ENCODE data around the gene PPY.
"Not testable (repeated sequence)": the region's sequence is repeated elsewhere in the genome, so short reads cannot be mapped to it uniquely, and the experiment has no call there.

Gene PPY

DNA sequence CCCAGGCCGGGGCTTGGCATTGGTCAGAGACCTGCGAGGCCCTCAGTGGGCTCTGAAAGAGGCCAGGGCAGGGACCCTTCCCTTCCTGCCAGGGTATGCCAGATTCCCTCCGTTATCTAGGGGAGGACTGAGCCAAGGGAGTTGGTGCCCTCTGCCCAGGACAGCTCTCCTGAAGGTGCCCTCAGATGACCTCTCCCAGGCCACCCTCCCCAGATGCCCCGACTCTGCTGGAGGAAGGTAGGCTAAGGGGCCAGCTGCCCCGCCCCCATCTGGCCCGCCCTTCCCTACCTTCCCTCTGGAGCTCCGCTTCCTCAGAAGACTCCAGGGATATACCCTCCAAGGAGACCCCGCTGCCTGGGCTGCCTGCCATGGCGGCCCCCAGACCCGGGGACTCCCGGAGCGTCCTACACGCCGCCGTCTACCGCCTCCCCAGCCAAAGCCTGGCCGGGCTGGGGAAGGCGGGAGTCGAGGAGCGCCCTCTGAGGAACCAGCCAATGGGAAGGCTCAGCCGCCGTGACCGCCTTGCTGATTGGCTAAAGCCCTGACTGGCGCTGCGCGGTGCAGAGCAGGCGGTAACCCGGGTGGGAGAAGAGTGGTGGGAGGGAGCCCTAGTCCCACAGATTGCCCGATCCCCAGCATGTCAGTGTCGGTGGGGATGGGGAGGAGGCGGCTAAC, 42.0 kb downstream of the PPY start:
- TF ChIP-seq ZFX (IDR thresholded peaks at IDR 0.05), result no peak
- TF ChIP-seq, protein P1, sequence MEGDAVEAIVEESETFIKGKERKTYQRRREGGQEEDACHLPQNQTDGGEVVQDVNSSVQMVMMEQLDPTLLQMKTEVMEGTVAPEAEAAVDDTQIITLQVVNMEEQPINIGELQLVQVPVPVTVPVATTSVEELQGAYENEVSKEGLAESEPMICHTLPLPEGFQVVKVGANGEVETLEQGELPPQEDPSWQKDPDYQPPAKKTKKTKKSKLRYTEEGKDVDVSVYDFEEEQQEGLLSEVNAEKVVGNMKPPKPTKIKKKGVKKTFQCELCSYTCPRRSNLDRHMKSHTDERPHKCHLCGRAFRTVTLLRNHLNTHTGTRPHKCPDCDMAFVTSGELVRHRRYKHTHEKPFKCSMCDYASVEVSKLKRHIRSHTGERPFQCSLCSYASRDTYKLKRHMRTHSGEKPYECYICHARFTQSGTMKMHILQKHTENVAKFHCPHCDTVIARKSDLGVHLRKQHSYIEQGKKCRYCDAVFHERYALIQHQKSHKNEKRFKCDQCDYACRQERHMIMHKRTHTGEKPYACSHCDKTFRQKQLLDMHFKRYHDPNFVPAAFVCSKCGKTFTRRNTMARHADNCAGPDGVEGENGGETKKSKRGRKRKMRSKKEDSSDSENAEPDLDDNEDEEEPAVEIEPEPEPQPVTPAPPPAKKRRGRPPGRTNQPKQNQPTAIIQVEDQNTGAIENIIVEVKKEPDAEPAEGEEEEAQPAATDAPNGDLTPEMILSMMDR (conservative IDR thresholded peaks at IDR 0.05), result no peak
- H3K27ac ChIP-seq, result peak overlapping the region; percentile 64

DNA sequence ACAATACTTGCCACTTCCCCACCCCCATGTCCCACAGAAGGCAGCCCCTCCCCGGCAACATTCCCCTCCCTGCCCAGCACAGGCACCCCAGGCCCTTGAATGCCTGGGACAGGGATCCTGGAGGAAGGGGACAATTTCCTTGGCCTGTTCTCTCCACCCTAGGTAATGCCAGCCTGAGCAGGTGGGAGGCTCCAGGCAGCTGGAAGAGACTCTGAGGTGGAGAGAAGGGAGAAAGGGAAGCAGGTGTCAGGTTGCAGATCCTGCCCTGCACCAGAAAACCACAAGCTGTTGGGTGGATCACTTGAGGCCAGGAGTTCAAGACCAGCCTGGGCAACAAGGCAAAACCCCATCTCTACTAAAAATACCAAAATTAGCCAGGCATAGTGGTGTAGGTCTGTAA, 43.8 kb downstream of the PPY start:
- 0 out of 2 replicates have a peak overlapping the region, but pooled peaks have one; percentile 1 for H3K27ac ChIP-seq
- no peak for TF ChIP-seq ZFX (IDR thresholded peaks at IDR 0.05)
- TF ChIP-seq, protein P1 (conservative IDR thresholded peaks at IDR 0.05), result no peak

GRCh38 chr17:43897831-43898230, 44.4 kb downstream of the PPY start:
- TF ChIP-seq, protein P1 (conservative IDR thresholded peaks at IDR 0.05), result no peak
- no peak for TF ChIP-seq ZFX (IDR thresholded peaks at IDR 0.05)
- H3K27ac ChIP-seq, result no peak overlapping the region

DNA sequence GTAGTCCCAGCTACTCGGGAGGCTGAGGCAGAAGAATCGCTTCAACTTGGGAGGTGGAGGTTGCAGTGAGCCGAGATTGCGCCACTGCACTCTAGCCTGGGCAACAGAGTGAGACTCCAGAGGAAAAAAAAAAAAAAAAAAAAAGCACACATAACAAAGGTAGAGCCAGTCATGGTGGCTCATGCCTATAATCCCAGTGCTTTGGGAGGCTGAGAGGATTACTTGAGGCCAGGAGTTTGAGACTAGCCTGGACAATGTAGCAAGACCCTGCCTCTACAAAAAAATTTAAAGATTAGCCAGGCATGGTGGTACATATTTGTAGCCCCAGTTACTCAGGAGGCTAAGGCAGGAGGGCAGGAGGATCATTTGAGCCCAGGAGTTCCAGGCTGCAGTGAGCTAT, 47.8 kb downstream of the PPY start:
- H3K27ac ChIP-seq, result not testable (repeated sequence)

GRCh38 chr17:43892647-43892952, 49.7 kb downstream of the PPY start:
- no peak overlapping the region for H3K27ac ChIP-seq
- TF ChIP-seq, protein P1 (conservative IDR thresholded peaks at IDR 0.05), result no peak
- TF ChIP-seq ZFX (IDR thresholded peaks at IDR 0.05), result no peak

- TF ChIP-seq ZFX (IDR thresholded peaks at IDR 0.05), result no peak
- TF ChIP-seq, protein P1 (conservative IDR thresholded peaks at IDR 0.05), result no peak
- no peak overlapping the region for H3K27ac ChIP-seq
Measured at GRCh38 chr17:43891851-43892646, 50.2 kb downstream of the PPY start.
